Measurements from ENCODE around the gene SAMD8.

Gene SAMD8

DNA sequence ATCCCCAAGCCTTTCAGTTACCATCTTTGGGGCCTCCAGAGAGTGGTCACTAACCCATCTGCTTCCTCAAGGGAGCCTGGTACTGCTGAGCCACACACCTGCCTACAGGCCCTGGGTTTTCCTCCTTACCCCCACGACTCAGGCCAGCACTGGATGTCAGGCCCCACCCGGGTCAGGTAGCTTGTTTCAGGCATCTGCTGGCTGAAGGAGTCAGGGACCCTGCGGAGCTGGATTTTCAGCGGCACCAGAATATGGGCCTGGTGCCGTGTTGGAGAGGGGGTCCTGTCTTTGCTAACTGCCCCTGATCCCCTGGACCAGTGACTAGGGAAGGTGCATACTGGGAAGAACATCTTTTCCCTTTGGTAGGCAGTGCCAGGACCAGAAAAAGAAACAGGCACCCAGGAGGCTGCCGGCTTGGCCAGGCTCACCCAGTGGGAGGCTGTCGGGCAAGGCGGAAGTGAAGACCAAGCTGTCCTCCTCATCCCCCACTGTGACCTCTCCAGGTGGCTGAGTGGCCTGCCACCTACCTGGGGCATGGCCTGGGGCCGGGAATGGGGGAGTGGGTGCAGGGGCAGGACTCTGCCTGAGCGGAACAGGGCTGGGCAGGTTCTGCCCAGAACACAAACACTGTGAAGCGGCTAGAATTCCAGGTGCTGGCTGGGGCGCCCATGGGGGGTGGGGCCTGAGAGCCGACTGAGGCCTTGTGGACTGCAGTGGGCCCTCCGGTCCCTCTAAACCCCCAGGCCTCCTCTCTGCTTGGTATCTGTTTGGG is 12.4 kb upstream of the SAMD8 start:
- no peak overlapping the region for H3K9ac ChIP-seq (ENCODE audit: low read length)
- TF ChIP-seq CTCF (IDR thresholded peaks at IDR 0.05; ENCODE audit: insufficient read depth, low read length, poor library complexity, severe bottlenecking) (no peak), EZH2phosphoT487 (conservative IDR thresholded peaks at IDR 0.05; ENCODE audit: low read length) (no peak)
- H3K79me2 ChIP-seq (ENCODE audit: insufficient read depth, low read length): no peaks in the 10 kb centered on the region
- H3K9me3 ChIP-seq (ENCODE audit: insufficient read depth, low read length): no peaks in the 10 kb centered on the region
- H3F3A ChIP-seq (ENCODE audit: insufficient read depth): no peaks in the 10 kb centered on the region
- no peak overlapping the region for H3K4me2 ChIP-seq (ENCODE audit: low read depth, low read length, poor library complexity, severe bottlenecking)
- no peaks in the 10 kb centered on the region for H3K36me3 ChIP-seq (ENCODE audit: low read length)
- no peak overlapping the region for H3K4me3 ChIP-seq (ENCODE audit: insufficient read depth, low read length, poor library complexity, severe bottlenecking)
- H4K20me1 ChIP-seq (ENCODE audit: low read depth, low read length): no peaks in the 10 kb centered on the region
- H3K9me2 ChIP-seq (replicated peaks; ENCODE audit: insufficient read depth, low read length): no peaks in the 10 kb centered on the region
- no peak overlapping the region for H3K27ac ChIP-seq (ENCODE audit: low read depth, low read length)
- no peak overlapping the region for H2AFZ ChIP-seq (ENCODE audit: low read depth, low read length, severe bottlenecking)
- no peaks in the 10 kb centered on the region for H3K27me3 ChIP-seq (ENCODE audit: low read length)

- no peak overlapping the region for H3K9ac ChIP-seq (ENCODE audit: low read length)
- TF ChIP-seq EZH2phosphoT487 (conservative IDR thresholded peaks at IDR 0.05; ENCODE audit: low read length) (no peak), CTCF (IDR thresholded peaks at IDR 0.05; ENCODE audit: insufficient read depth, low read length, poor library complexity, severe bottlenecking) (peak; percentile 81)
- no peaks in the 10 kb centered on the region for H3K9me2 ChIP-seq (replicated peaks; ENCODE audit: insufficient read depth, low read length)
- H3K4me2 ChIP-seq (ENCODE audit: low read depth, low read length, poor library complexity, severe bottlenecking): no peak overlapping the region
- H3F3A ChIP-seq (ENCODE audit: insufficient read depth): no peaks in the 10 kb centered on the region
- peak overlapping the region; percentile 68 for H2AFZ ChIP-seq (ENCODE audit: low read depth, low read length, severe bottlenecking)
- H3K36me3 ChIP-seq (ENCODE audit: low read length): no peaks in the 10 kb centered on the region
- H3K9me3 ChIP-seq (ENCODE audit: insufficient read depth, low read length): no peaks in the 10 kb centered on the region
- H3K4me3 ChIP-seq (ENCODE audit: insufficient read depth, low read length, poor library complexity, severe bottlenecking): no peak overlapping the region
- no peaks in the 10 kb centered on the region for H3K27me3 ChIP-seq (ENCODE audit: low read length)
- no peak overlapping the region for H3K27ac ChIP-seq (ENCODE audit: low read depth, low read length)
- H4K20me1 ChIP-seq (ENCODE audit: low read depth, low read length): no peaks in the 10 kb centered on the region
- no peaks in the 10 kb centered on the region for H3K79me2 ChIP-seq (ENCODE audit: insufficient read depth, low read length)
These were observed 11.3 kb upstream of the SAMD8 start for GRCh38 chr10:75099952-75100763.

DNA sequence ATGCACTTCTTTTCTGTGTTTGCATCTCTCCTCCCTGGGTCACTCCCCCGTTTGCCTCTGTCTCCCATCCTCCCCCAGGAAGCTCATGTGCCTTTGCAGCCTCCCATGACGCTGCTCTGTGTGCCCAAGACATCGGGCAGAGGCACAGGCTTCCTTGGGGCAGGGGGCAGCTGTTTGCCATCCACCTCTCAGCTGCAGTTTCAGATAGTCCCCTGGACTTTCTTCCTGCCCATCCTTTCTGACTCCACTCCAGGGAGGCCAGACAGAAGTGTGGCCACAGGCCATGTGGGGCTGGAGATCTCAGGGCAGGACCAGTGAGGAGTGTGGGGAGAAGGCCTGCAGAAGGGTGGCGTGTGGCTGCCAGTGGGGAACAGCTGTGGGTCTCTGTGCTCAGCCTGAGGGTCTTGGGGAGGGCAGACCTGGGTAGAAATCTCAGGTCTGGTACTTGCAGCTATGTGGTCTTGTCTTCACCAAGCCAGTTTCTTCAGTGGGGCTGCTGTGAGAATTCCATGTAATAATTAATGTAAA is 10.6 kb upstream of the SAMD8 start:
- Histone ChIP-seq H3K27me3 (ENCODE audit: low read length) (no peaks in the 10 kb centered on the region), H3K4me2 (ENCODE audit: low read depth, low read length, poor library complexity, severe bottlenecking) (no peak overlapping the region), H3F3A (ENCODE audit: insufficient read depth) (no peaks in the 10 kb centered on the region), H3K9ac (ENCODE audit: low read length) (no peak overlapping the region), H4K20me1 (ENCODE audit: low read depth, low read length) (no peaks in the 10 kb centered on the region), H3K27ac (ENCODE audit: low read depth, low read length) (no peak overlapping the region), H2AFZ (ENCODE audit: low read depth, low read length, severe bottlenecking) (no peak overlapping the region), H3K9me2 (replicated peaks; ENCODE audit: insufficient read depth, low read length) (no peaks in the 10 kb centered on the region), H3K79me2 (ENCODE audit: insufficient read depth, low read length) (no peaks in the 10 kb centered on the region), H3K9me3 (ENCODE audit: insufficient read depth, low read length) (no peaks in the 10 kb centered on the region), H3K36me3 (ENCODE audit: low read length) (no peaks in the 10 kb centered on the region), H3K4me3 (ENCODE audit: insufficient read depth, low read length, poor library complexity, severe bottlenecking) (no peak overlapping the region)
- no peak for TF ChIP-seq CTCF (IDR thresholded peaks at IDR 0.05; ENCODE audit: insufficient read depth, low read length, poor library complexity, severe bottlenecking)
